Measurements from ENCODE around the gene FAM78A. TPM values are rescaled to one million over a fixed set of nuclear protein-coding genes. Genes with fewer than 3 reads are reported as not detected.
"Not testable (repeated sequence)": the region's sequence is repeated elsewhere in the genome, so short reads cannot be mapped to it uniquely, and the experiment has no call there.

The FAM78A gene
- total and polyA plus RNA-seq, 5 donors = 37.9 to 63.8 (median 53.2) TPM

DNA sequence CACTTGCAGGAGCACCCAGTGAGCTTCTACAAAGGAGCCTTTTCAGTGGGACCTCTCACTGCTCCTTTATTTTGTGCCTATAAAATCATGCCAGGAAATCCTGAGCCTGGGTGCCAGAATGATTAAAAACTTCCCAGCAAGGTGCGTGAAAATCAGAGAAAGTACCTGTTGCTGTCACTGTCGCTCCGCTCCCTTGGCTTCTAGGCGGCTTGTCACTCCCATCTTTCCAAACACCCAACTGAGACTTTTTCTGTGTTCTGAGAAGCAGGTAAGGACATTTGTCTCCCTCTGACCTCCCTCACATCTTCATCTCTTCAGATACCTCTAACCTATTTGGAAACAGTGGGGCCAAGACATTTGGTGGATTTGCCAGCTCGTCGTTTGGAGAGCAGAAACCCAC is 53.9 kb downstream of the FAM78A start:
- Histone ChIP-seq H3K4me1 (ENCODE audit: control insufficient read depth, insufficient read depth, low read length) (no peaks in the 10 kb centered on the region), H3K9me3 (ENCODE audit: control insufficient read depth, low read length) (no peaks in the 10 kb centered on the region), H3K27me3 (ENCODE audit: control insufficient read depth, insufficient read depth) (no peaks in the 10 kb centered on the region), H3K4me3 (ENCODE audit: low read length) (no peak overlapping the region), H3K27ac (ENCODE audit: low read length) (no peak overlapping the region)
- DNase-seq (no peak), ATAC-seq (no peak)
- intact Hi-C loops (cut with DNase I) = no loop called here
- 95% methylated on average over 6 of the region's 6 CpGs for WGBS

DNA sequence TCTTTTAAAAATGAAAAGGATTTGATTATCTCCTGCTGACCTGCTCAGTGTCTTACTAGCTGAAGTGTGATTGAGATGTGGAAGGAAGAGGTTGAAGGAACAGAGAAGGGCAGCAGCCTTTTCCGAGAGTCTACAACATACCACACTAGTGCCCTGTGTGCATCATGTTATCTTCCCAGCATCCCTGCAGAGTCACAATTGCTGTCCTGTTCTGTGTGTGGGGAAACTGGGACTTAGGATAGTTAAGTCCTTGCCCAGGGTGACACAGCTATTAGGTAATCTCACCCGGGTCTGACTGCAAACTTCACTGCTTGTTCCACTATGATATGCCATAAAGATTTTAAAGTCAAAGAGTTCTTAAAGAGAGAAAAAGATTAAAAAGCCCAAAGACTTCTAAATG is 55.8 kb downstream of the FAM78A start:
- intact Hi-C loops (cut with DNase I) = no loop called here
- WGBS = 87% methylated on average over 2 of the region's 2 CpGs
- ATAC-seq = no peak

DNA sequence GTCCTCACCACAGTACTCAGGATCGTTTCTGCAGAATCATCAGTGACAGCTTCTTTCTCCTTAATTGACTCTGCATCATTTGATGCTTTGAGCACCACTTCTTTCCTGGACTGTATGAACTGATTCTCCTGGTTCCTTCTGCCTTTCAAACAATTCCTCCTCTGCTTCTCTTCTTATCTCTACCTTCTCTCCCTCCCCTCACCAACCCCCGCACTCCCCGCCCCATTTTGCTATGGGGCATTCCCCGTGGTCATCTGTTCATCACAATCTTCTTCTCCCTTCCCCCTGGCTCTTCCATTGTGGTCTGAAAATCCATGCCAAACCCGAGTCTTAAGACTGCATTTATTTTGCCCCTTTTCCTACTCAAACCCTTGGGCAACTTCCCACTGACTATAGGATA is 57.9 kb downstream of the FAM78A start:
- Histone ChIP-seq H3K4me1 (ENCODE audit: control insufficient read depth, insufficient read depth, low read length) (no peaks in the 10 kb centered on the region), H3K4me3 (ENCODE audit: low read length) (no peak overlapping the region), H3K27ac (ENCODE audit: low read length) (no peak overlapping the region), H3K27me3 (ENCODE audit: control insufficient read depth, insufficient read depth) (no peaks in the 10 kb centered on the region), H3K9me3 (ENCODE audit: control insufficient read depth, low read length) (no peaks in the 10 kb centered on the region)
- DNase-seq (no peak), ATAC-seq (no peak)
- intact Hi-C loops (cut with DNase I) = no loop called here
- WGBS = 70% methylated on average over 5 of the region's 5 CpGs

More for the DNA sequence above, 55.8 kb downstream of the FAM78A start:
- H3K27me3 ChIP-seq (ENCODE audit: control insufficient read depth, insufficient read depth) = no peaks in the 10 kb centered on the region
- no peaks in the 10 kb centered on the region for H3K9me3 ChIP-seq (ENCODE audit: control insufficient read depth, low read length)
- H3K27ac ChIP-seq (ENCODE audit: low read length) = no peak overlapping the region
- DNase-seq = no peak
- H3K4me1 ChIP-seq (ENCODE audit: control insufficient read depth, insufficient read depth, low read length) = no peaks in the 10 kb centered on the region
- no peak overlapping the region for H3K4me3 ChIP-seq (ENCODE audit: low read length)

DNA sequence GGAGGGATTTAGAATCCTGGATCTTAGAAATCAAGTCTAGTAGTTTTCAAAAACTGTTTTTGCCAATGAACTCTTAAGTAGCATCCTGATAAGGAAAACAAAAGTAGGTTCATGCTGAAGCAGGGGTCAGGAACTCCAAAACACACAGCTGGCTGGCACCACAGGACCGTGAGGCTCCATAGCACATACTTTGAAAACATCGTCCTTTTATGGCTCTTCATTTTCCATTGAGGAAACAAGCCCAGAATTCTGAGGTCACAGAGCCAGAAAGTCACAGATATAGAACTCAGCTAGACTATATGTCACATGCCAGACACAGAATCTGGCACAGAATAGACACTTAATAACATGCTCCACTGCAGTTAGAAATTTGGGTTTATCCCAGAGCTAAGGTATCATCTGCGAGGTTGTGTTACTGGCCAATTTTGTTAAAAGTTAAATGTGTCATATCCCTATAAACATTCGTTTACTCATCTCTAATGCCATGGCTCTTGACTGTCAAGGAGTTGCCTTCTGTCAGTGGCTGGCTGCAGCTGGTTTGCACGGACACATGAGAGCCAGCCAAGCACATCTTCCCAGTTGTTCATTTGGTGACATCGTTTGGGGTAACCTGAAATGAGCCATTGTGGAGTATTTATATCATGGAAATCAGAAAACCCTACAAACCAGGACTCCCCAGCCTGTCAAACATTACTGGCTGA is 58.8 kb downstream of the FAM78A start:
- no peak for DNase-seq
- no peaks in the 10 kb centered on the region for H3K27me3 ChIP-seq (ENCODE audit: control insufficient read depth, insufficient read depth)
- peak; percentile 20 to 50 for ATAC-seq
- 42% methylated on average over 6 of the region's 6 CpGs for WGBS
- H3K4me1 ChIP-seq (ENCODE audit: control insufficient read depth, insufficient read depth, low read length) = no peaks in the 10 kb centered on the region
- intact Hi-C loops (cut with DNase I) = no loop called here
- H3K4me3 ChIP-seq (ENCODE audit: low read length) = no peak overlapping the region
- no peak overlapping the region for H3K27ac ChIP-seq (ENCODE audit: low read length)
- no peaks in the 10 kb centered on the region for H3K9me3 ChIP-seq (ENCODE audit: control insufficient read depth, low read length)

DNA sequence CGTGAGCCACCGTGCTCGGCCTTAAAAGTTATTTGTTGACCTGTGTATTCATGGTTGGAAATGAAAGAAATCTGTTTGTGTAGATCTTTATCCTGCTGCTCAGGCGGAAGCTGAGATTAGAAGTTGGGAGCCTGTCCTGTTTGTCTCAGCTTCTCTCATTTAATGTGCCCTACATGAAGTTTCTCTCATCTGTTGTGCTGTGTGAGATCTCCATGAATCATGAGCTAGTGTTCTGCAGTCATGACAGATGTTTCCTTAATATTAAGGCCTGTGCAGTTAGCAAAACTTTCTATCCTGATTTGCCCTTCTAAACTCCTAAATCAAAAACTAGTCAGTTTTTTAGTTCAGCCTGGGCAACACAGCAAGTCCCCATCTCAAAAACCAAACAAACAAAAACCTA is 59.5 kb downstream of the FAM78A start:
- no peaks in the 10 kb centered on the region for H3K9me3 ChIP-seq (ENCODE audit: control insufficient read depth, low read length)
- 76% methylated on average over 4 of the region's 4 CpGs for WGBS
- H3K27ac ChIP-seq (ENCODE audit: low read length) = no peak overlapping the region
- intact Hi-C loops (cut with DNase I) = no loop called here
- no peak overlapping the region for H3K4me3 ChIP-seq (ENCODE audit: low read length)
- H3K4me1 ChIP-seq (ENCODE audit: control insufficient read depth, insufficient read depth, low read length) = no peaks in the 10 kb centered on the region
- DNase-seq (no peak), ATAC-seq (no peak)
- H3K27me3 ChIP-seq (ENCODE audit: control insufficient read depth, insufficient read depth) = no peaks in the 10 kb centered on the region

DNA sequence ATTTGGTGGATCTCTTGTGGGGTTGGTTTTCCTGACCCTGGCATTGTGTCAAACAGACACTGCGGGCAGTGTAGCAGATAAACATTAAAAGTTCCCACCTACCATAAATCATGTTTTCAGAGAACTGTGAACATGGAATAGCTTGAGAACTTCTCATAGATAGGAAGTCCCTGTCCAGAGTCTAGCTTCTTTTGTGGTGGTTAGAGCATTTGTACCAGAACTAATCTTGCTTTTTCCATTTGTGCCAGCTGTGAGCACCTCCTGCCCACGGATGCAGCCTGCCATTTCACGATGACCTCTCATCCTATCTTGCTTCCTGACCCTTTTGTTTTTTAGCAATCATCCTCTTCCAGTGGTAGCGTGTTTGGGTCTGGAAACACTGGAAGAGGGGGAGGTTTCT is 61.4 kb downstream of the FAM78A start:
- DNase-seq = no peak
- no peaks in the 10 kb centered on the region for H3K27me3 ChIP-seq (ENCODE audit: control insufficient read depth, insufficient read depth)
- no peaks in the 10 kb centered on the region for H3K9me3 ChIP-seq (ENCODE audit: control insufficient read depth, low read length)
- intact Hi-C loops (cut with DNase I) = no loop called here
- H3K27ac ChIP-seq (ENCODE audit: low read length) = no peak overlapping the region
- H3K4me3 ChIP-seq (ENCODE audit: low read length) = no peak overlapping the region
- WGBS = 24% methylated on average over 4 of the region's 4 CpGs
- H3K4me1 ChIP-seq (ENCODE audit: control insufficient read depth, insufficient read depth, low read length) = no peaks in the 10 kb centered on the region
- peak; percentile 29 to 56 for ATAC-seq

DNA sequence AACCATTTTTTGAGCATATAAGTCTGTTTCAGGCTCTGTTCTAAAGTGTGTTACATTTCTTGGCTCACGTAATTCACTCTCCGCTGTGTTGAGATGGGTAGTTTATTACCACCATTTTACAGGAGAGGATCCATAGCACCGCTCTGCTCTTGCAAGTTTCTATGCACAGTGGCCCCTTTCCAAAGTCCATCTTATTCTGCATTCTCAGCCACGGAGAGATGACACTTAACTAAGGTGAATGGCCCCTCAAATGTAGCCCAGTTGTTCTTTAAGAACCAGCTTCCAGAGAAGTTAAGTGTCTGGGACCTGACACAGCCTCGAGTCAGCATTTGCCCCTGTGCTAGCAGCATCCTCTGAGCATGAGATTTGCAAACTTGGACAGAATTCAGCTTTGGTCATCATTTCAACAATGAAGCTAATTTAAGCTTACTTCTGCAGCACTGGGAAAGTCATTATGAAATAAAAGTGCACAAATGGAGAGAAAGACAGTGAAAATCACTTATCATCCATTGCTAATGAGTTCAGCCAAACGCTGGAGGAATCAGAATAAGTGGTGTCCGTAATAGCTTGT is 61.9 kb downstream of the FAM78A start:
- intact Hi-C loops (cut with DNase I) = no loop called here
- DNase-seq = no peak
- 45% methylated on average over 7 of the region's 7 CpGs for WGBS
- ATAC-seq = peak in 1 of 2 donors; percentile 35
- H3K27me3 ChIP-seq (ENCODE audit: control insufficient read depth, insufficient read depth) = no peaks in the 10 kb centered on the region
- no peaks in the 10 kb centered on the region for H3K4me1 ChIP-seq (ENCODE audit: control insufficient read depth, insufficient read depth, low read length)
- H3K4me3 ChIP-seq (ENCODE audit: low read length) = no peak overlapping the region
- no peak overlapping the region for H3K27ac ChIP-seq (ENCODE audit: low read length)
- no peaks in the 10 kb centered on the region for H3K9me3 ChIP-seq (ENCODE audit: control insufficient read depth, low read length)

DNA sequence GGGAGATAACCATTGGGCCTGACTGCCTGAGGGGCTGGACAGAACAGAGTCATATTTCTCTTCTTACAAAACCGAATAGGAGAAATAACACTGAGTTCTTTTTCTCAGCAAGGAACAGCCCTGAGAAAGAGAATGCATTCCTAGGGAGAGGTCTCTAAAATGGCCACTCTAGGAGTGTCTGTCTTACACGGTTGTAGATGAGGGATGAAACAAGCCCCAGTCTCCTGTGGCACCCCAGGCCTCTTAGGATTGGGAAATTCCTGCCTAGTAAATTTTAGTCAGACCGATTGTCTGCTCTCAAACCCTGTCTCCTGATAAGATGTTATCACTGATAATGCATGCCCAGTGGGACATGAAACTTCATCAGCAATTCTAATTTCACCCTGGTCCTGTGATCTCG is 64.4 kb downstream of the FAM78A start:
- 97% methylated on average over 4 of the region's 4 CpGs for WGBS
- ATAC-seq; intact Hi-C loops (cut with DNase I); H3K9me3 ChIP-seq (ENCODE audit: control insufficient read depth, low read length); H3K27me3 ChIP-seq (ENCODE audit: control insufficient read depth, insufficient read depth); H3K4me1 ChIP-seq (ENCODE audit: control insufficient read depth, insufficient read depth, low read length); H3K4me3 ChIP-seq (ENCODE audit: low read length); DNase-seq; H3K27ac ChIP-seq (ENCODE audit: low read length): not testable (repeated sequence)

Other genes with a start within 250 kb of the FAM78A start
- gene AIF1L, start 180.0 kb downstream of the FAM78A start, total RNA-seq = 10 to 100 TPM in 3 of 4 donors, 1 to 10 TPM in 1; 6.9 to 22.7 (median 16.5) TPM
- gene AIF1L, start 180.0 kb downstream of the FAM78A start, polyA plus RNA-seq = 15.7 TPM
- 10 to 100 TPM; 27.0 to 34.6 (median 29.6) TPM for gene NUP214, start 150.9 kb downstream of the FAM78A start, total RNA-seq
- 12.0 TPM for gene NUP214, start 150.9 kb downstream of the FAM78A start, polyA plus RNA-seq
- 100 to 1,000 TPM in 3 of 4 donors, 10 to 100 TPM in 1; 96.3 to 126 (median 106) TPM for gene PLPP7, start 13.2 kb upstream of the FAM78A start, total RNA-seq
- gene PLPP7, start 13.2 kb upstream of the FAM78A start, polyA plus RNA-seq = 160 TPM
- gene PRRC2B, start 117.6 kb upstream of the FAM78A start, total RNA-seq = 100 to 1,000 TPM; 137 to 175 (median 149) TPM
- 78.1 TPM for gene PRRC2B, start 117.6 kb upstream of the FAM78A start, polyA plus RNA-seq
- 10 to 100 TPM; 17.3 to 21.9 (median 20.4) TPM for gene POMT1, start 226.4 kb upstream of the FAM78A start, total RNA-seq
- 18.4 TPM for gene POMT1, start 226.4 kb upstream of the FAM78A start, polyA plus RNA-seq

All from right cardiac atrium (tissue), 5 donors.